Gastrocnemius medialis (tissue), 4 donors: Measurements from ENCODE around the gene SEC23A.
"Not testable (repeated sequence)": the region's sequence is repeated elsewhere in the genome, so short reads cannot be mapped to it uniquely, and the experiment has no call there.

Source experiments
- POLR2A ChIP-seq, 2 donors: fragments of 450-650 bp; IDR thresholded peaks; one replicate each; pipeline ENCODE4 v1.6.1; 2017; ENCODE audit warnings: antibody characterized with exemption in 2 of 2, mild to moderate bottlenecking in 2 of 2, moderate library complexity in 2 of 2
- TF ChIP-seq, protein P1 (sequence below), 5 experiments: fragments of 450-650 bp in 3 of 5; fragments of 200-600 bp in 2 of 5; sonication (generic) in 2 of 5; IDR thresholded peaks in 4 of 5; conservative IDR thresholded peaks in 1 of 5; 1 replicate in 4 of 5; 2 replicates in 1 of 5; pipeline ENCODE4 v1.5.1; 2016 to 2019; ENCODE audit warnings: antibody characterized with exemption in 5 of 5, mild to moderate bottlenecking in 3 of 5, moderate library complexity in 3 of 5

DNA sequence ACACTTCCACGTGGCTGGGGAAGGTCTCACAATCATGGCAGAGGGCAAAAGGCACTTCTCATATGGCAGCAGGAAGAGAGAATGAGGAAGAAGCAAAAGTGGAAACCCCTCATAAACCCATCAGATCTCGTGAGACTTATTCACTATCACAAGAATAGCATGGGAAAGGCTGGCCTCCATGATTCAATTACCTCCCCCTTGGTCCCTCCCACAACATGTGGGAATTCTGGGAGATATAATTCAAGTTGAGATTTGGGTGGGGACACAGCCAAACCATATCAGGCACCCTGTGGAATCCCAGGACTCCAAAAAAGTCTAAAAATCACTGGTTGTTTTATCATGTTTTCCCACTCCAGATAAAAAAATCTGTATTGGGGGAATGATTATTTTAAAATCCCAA, 40.2 kb upstream of the SEC23A start:
- not testable (repeated sequence) for TF ChIP-seq POLR2A (IDR thresholded peaks at IDR 0.05)
- TF ChIP-seq, protein P1, sequence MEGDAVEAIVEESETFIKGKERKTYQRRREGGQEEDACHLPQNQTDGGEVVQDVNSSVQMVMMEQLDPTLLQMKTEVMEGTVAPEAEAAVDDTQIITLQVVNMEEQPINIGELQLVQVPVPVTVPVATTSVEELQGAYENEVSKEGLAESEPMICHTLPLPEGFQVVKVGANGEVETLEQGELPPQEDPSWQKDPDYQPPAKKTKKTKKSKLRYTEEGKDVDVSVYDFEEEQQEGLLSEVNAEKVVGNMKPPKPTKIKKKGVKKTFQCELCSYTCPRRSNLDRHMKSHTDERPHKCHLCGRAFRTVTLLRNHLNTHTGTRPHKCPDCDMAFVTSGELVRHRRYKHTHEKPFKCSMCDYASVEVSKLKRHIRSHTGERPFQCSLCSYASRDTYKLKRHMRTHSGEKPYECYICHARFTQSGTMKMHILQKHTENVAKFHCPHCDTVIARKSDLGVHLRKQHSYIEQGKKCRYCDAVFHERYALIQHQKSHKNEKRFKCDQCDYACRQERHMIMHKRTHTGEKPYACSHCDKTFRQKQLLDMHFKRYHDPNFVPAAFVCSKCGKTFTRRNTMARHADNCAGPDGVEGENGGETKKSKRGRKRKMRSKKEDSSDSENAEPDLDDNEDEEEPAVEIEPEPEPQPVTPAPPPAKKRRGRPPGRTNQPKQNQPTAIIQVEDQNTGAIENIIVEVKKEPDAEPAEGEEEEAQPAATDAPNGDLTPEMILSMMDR (IDR thresholded peaks at IDR 0.05 in 4 of 5, conservative IDR thresholded peaks at IDR 0.05 in 1 of 5) = not testable (repeated sequence)
